ENCODE data around the gene AOC3.
"Not testable (repeated sequence)": the region's sequence is repeated elsewhere in the genome, so short reads cannot be mapped to it uniquely, and the experiment has no call there.

The AOC3 gene

GRCh38 chr17:42853004-42853403 lies 2.0 kb downstream of the AOC3 start:
- in situ Hi-C loops (cut with HindIII; ENCODE audit: low sequenced_read_pairs) = no loop called here
- H3K4me3 ChIP-seq (ENCODE audit: low read depth, low read length) = no peak overlapping the region
- no peak for DNase-seq (ENCODE audit: low read depth, low spot score)
- TF ChIP-seq CTCF (IDR thresholded peaks at IDR 0.05; ENCODE audit: low read depth, low read length) = no peak

GRCh38 chr17:42853597-42853967 lies 2.6 kb downstream of the AOC3 start:
- DNase-seq (ENCODE audit: low read depth, low spot score) = no peak
- no peak overlapping the region for H3K4me3 ChIP-seq (ENCODE audit: low read depth, low read length)
- no peak for TF ChIP-seq CTCF (IDR thresholded peaks at IDR 0.05; ENCODE audit: low read depth, low read length)
- in situ Hi-C loops (cut with HindIII; ENCODE audit: low sequenced_read_pairs) = no loop called here

- no peak for TF ChIP-seq CTCF (IDR thresholded peaks at IDR 0.05; ENCODE audit: low read depth, low read length)
- in situ Hi-C loops (cut with HindIII; ENCODE audit: low sequenced_read_pairs) = no loop called here
- DNase-seq (ENCODE audit: low read depth, low spot score) = no peak
- no peak overlapping the region for H3K4me3 ChIP-seq (ENCODE audit: low read depth, low read length)
These were observed 3.2 kb downstream of the AOC3 start for GRCh38 chr17:42853968-42854790.

GRCh38 chr17:42855048-42855596 lies 4.1 kb downstream of the AOC3 start:
- in situ Hi-C loops (cut with HindIII; ENCODE audit: low sequenced_read_pairs) = no loop called here
- no peak overlapping the region for H3K4me3 ChIP-seq (ENCODE audit: low read depth, low read length)
- no peak for DNase-seq (ENCODE audit: low read depth, low spot score)
- TF ChIP-seq CTCF (IDR thresholded peaks at IDR 0.05; ENCODE audit: low read depth, low read length) = no peak

- H3K4me3 ChIP-seq (ENCODE audit: low read depth, low read length); in situ Hi-C loops (cut with HindIII; ENCODE audit: low sequenced_read_pairs); DNase-seq (ENCODE audit: low read depth, low spot score): not testable (repeated sequence)
These were observed 5.1 kb downstream of the AOC3 start for GRCh38 chr17:42856093-42856492.

- H3K4me3 ChIP-seq (ENCODE audit: low read depth, low read length); DNase-seq (ENCODE audit: low read depth, low spot score); in situ Hi-C loops (cut with HindIII; ENCODE audit: low sequenced_read_pairs): not testable (repeated sequence)
These were observed 5.5 kb downstream of the AOC3 start for GRCh38 chr17:42856516-42856915.

GRCh38 chr17:42857389-42857788 lies 6.4 kb downstream of the AOC3 start:
- in situ Hi-C loops (cut with HindIII; ENCODE audit: low sequenced_read_pairs) = no loop called here
- H3K4me3 ChIP-seq (ENCODE audit: low read depth, low read length) = no peak overlapping the region
- no peak for TF ChIP-seq CTCF (IDR thresholded peaks at IDR 0.05; ENCODE audit: low read depth, low read length)
- DNase-seq (ENCODE audit: low read depth, low spot score) = no peak
